K562 (cell line): ENCODE results near the gene CCNDBP1. TPM values are rescaled to one million over a fixed set of nuclear protein-coding genes. Genes with fewer than 3 reads are reported as not detected.

Experiments
- DPF2 ChIP-seq: fragments of 450-650 bp; IDR thresholded peaks from 2 replicates; pipeline ENCODE4 v1.6.1; 2016
- E4F1 ChIP-seq: fragments of 250-450 bp; sonication (Bioruptor Pico); IDR thresholded peaks from 2 replicates; pipeline ENCODE4 v1.5.0; 2021; ENCODE audit warnings: mild to moderate bottlenecking, borderline replicate concordance
- FOXJ3 ChIP-seq: sonication (generic); formaldehyde crosslinking; IDR thresholded peaks from 2 replicates; pipeline ENCODE4 v1.4.0; 2020; ENCODE audit warnings: mild to moderate bottlenecking, missing genetic modification reagents
- FOXM1 ChIP-seq, 2 experiments: fragments of 450-650 bp in 1 of 2; sonication (generic) in 1 of 2; formaldehyde crosslinking in 1 of 2; IDR thresholded peaks; 2 replicates each; pipeline versions ENCODE4 v1.6.1 to v1.9.0; 2017 to 2022; ENCODE audit warnings: low read depth in 2 of 2, mild to moderate bottlenecking in 2 of 2, missing genetic modification reagents in 1 of 2, moderate library complexity in 1 of 2
- MCM2 ChIP-seq: fragments of 450-650 bp; IDR thresholded peaks from 2 replicates; pipeline ENCODE4 v1.6.1; 2017; ENCODE audit warnings: low read depth, mild to moderate bottlenecking
- RERE ChIP-seq: sonication (generic); formaldehyde crosslinking; IDR thresholded peaks from 2 replicates; pipeline ENCODE4 v1.8.0; 2023; ENCODE audit warnings: missing genetic modification reagents, mild to moderate bottlenecking, borderline replicate concordance
- SMARCB1 ChIP-seq: IDR thresholded peaks from 2 replicates; pipeline ENCODE4 v1.6.1; 2011; ENCODE audit warnings: improper control_type of control experiment, low read depth; ENCODE audit not compliant: insufficient read length
- SMARCE1 ChIP-seq: fragments of 450-650 bp; IDR thresholded peaks from 2 replicates; pipeline ENCODE4 v1.7.1; 2016; ENCODE audit warnings: mild to moderate bottlenecking
- SREBF1 ChIP-seq: fragments of 150-350 bp; IDR thresholded peaks from 2 replicates; pipeline ENCODE4 v1.6.1; 2014; ENCODE audit warnings: antibody characterized with exemption, low read depth, low read length, borderline replicate concordance
- TAF15 ChIP-seq: fragments of 200-400 bp; formaldehyde crosslinking; IDR thresholded peaks from 2 replicates; pipeline ENCODE4 v1.6.1; 2017; ENCODE audit warnings: mild to moderate bottlenecking, low read depth, low read length, moderate library complexity
- THRA ChIP-seq: fragments of 450-650 bp; IDR thresholded peaks from 2 replicates; pipeline ENCODE4 v1.6.1; 2017; ENCODE audit warnings: mild to moderate bottlenecking, moderate library complexity
- U2AF1 ChIP-seq: fragments of 200-400 bp; formaldehyde crosslinking; optimal IDR thresholded peaks from 2 replicates; pipeline ENCODE3; 2017; ENCODE audit warnings: mild to moderate bottlenecking, low read depth, low read length, moderate library complexity
- ZBTB11 ChIP-seq, 3 experiments: fragments of 200-800 bp in 1 of 3; fragments of 250-450 bp in 1 of 3; fragments of 450-650 bp in 1 of 3; sonication (Bioruptor Pico) in 1 of 3; sonication (Bioruptor generic) in 1 of 3; formaldehyde crosslinking in 1 of 3; IDR thresholded peaks; 2 replicates each; pipeline versions ENCODE4 v1.6.1 to v1.8.0; 2016 to 2022; ENCODE audit warnings: mild to moderate bottlenecking in 2 of 3, missing genetic modification characterization in 2 of 3, missing compliant biosample characterization in 1 of 3, moderate library complexity in 1 of 3
- ZEB2 ChIP-seq: fragments of 450-650 bp; IDR thresholded peaks from 2 replicates; pipeline ENCODE4 v1.6.1; 2016
- ZNF583 ChIP-seq: fragments of 250-450 bp; sonication (Bioruptor Pico); IDR thresholded peaks from 2 replicates; pipeline ENCODE4 v1.4.0; 2020
- ZNF75A ChIP-seq: fragments of 450-650 bp; formaldehyde crosslinking; IDR thresholded peaks from 2 replicates; pipeline ENCODE4 v1.4.0; 2020; ENCODE audit warnings: mild to moderate bottlenecking
- polyA plus RNA-seq, 8 experiments: library from polyadenylated mRNA; depleted of rRNA in 4 of 8; stranded (reverse) in 5 of 8; unstranded in 3 of 8; fragments of >200 nt; fragmentation: Nextera tagmentation in 2 of 8; fragmentation: Illumina TruSeq in 1 of 8; extraction: Ambion mirVana in 2 of 8; extraction: Trizol in 1 of 8; gene quantifications; 2 replicates each; pipeline versions ENCODE4 v1.2.1 to v1.2.3, GENCODE V29; 2011 to 2014; ENCODE audit warnings: inconsistent platforms in 1 of 8, missing spikeins in 1 of 8
- total RNA-seq, 7 experiments: library from RNA; depleted of rRNA in 6 of 7; stranded (reverse); fragments of >200 nt in 6 of 7; fragmentation: Illumina TruSeq in 2 of 7; extraction: Trizol in 2 of 7; gene quantifications; 2 replicates each; pipeline versions ENCODE4 v1.2.1 to v1.2.3, GENCODE V29; 2011 to 2021; ENCODE audit warnings: low replicate concordance in 1 of 7

Gene CCNDBP1
- total and polyA plus RNA-seq, 9 of the 15 experiments (the other 6 are each of a cell fraction or from before 2014, with no cell fraction given) = 37.0 to 111 (median 55.5) TPM

GRCh38 chr15:43230640-43231115 lies 45.5 kb downstream of the CCNDBP1 start (continued):
- TF ChIP-seq ZBTB11 (CRISPR knock-in tag; IDR thresholded peaks at IDR 0.05) (no peak), E4F1 (CRISPR knock-in tag) (no peak), DPF2 (peak; percentile 90), THRA (no peak), U2AF1 (no peak), TAF15 (no peak), SMARCE1 (peak; percentile 69; the same call in 1 of the 2 replicates), SMARCB1 (no peak), ZNF75A (no peak), ZNF583 (CRISPR knock-in tag) (no peak), MCM2 (no peak), FOXJ3 (CRISPR knock-in tag) (no peak), RERE (CRISPR knock-in tag) (no peak), SREBF1 (no peak), FOXM1 (IDR thresholded peaks at IDR 0.05; ENCODE audit: low read depth) (no peak; the same call in 1 of the 2 replicates), FOXM1 (CRISPR knock-in tag; IDR thresholded peaks at IDR 0.05; ENCODE audit: low read depth) (no peak), ZEB2 (no peak)
